GM03348 (cell line): Measurements from ENCODE around the gene MORN5.

Experiments
- DNase-seq: peaks from one replicate; pipeline ENCODE4 v3.0.0; 2012; ENCODE audit warnings: low spot score

The MORN5 gene

DNA sequence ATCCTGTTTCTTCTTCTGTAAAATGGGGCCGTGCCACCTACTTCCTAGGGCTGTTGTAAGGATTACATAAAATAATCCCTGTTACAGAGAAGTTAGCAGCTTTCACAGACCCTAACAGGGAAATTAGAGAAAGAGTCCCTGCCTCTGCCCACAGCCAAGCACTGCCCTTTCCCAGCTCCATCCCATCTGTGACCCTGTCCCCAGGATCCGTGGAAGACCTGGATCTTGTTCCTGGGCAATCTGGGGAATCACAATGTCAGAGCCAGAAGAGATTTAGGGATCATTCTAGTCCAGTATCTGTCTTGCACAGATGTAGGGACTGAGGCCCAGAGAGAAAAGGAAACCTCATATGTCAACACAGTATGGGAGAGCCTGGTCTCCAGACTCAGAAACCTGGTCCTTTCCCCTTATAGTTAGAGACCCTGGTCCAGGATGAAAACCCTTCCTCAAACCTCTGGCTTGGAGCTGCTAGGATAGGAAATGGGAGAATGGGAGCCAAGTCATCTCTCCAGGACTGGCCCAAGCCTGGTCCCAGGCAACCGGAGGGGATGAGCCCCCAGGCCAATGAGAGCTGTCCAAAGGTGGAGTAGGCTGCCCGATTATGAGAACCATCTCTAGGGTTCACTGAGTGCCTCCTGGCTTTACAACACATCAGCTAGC, 56.6 kb downstream of the MORN5 start:
- DNase-seq, result no peak

DNA sequence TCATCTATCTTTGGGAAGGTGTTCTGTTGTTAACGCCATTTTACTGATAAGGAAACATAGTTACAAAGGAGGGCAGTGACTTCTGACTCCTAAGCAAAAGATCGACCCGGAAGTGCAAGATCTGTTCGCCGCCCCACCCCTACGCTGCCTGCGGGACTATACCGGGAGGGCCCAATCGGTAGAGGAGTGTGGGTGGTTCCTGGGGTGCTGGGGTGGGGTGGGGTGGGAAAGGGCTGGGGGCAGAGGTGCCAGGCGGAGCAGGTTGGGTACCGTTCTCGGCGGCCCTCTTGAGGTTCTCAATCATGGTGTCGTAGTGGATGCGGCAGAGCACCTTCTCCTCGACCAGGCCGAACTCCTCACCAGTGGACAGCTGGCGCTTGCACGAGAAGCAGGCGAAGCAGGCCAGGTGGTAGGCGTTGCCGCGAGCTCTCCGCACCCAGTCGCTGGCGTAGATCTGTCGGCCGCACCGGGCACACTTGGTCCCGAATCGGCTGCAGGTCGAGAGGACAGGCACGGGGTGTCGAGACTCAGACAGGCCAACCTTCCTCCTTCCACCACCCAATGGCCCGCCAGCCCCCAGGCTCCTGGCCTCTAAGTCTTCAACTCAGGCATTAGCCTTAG, 57.2 kb downstream of the MORN5 start:
- DNase-seq, result no peak

- DNase-seq, result no peak
Observed at GRCh38 chr9:122217640-122218039, 57.9 kb downstream of the MORN5 start.

GRCh38 chr9:122218071-122218934, 58.6 kb downstream of the MORN5 start:
- peak; percentile 12 for DNase-seq

DNA sequence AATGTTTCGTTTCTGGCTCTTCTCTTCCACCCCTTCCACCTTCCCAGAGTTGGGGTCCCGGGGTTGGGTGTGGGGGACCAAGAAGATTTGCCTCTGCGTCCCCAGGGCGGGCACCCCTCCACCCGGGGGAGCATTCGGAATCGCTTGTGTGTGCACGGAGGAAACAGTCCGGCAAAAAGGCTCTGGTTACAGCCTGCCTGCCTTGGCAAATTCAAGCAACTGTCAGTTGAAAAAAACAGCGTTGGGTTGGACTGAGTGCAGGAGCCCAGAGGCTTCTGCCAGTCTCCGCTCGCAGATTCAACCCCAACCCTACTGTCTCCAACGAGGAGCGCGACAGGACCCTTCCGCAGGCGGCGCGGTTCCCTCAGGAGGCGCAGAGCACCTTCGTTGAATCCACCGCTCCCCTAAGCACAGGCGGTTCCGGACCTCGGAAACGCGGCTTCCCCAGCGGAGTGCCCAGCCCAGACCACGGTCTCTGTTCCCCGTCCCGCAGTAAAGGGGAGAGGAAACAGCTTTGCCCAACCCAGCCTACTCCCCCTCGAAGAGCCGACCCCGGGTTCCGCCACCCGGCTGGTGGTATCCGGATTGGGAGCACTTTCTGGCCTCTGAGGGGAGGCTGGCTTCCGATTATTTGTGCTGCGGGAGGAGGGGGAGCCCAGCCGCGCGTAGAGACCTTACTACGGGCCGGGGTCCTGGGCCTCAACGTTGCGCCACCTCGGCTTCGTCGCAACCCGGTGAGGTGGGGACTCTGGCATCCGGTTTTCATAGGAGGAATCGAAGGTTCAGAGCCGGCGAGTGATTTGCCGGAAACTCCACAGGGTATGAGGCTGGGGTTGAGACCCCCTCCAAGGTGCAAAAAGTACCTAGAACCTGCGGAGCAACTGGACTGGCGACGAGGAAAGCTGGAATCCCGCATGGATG, 59.5 kb downstream of the MORN5 start:
- DNase-seq, result peak; percentile 34

DNA sequence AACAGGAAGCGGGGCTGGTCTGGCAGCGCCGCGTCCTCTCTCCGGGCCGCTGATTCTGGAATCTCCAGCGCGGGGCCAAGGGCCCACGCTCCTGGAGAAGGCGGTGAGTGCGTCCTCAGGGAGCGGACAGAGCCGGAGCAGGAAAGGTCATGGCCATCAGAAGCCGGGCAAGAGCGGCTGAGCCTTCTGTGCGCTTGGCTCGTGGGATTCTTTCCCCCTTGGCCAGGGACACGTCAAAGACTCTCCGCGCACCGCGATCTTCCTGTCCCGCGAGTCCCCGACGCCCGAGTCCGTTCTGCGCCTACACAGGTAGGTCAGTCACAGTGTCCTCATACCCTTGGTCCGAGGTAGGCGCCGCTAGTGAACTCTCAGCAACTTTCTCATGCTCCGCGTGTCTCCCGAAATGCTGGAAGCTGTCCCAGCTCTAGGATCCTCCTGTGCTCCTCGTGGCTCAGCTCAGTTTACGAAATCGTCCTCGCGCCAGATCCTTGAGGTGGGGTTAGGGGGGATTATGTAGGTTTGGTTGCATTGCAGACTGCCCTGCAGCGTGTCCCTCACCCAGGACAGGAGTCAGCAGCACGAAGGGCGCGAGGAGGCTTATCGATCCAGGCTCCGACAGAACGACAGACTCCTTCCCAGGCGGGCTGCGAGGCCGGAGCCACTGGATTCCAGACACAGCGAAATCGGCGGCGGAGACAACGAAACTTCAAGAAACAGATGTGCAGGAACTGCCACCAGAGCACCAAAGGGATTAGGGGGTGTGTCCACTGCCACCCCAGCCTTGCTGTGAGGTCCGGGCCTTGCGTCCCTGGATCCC, 60.4 kb downstream of the MORN5 start:
- DNase-seq, result peak; percentile 45

DNA sequence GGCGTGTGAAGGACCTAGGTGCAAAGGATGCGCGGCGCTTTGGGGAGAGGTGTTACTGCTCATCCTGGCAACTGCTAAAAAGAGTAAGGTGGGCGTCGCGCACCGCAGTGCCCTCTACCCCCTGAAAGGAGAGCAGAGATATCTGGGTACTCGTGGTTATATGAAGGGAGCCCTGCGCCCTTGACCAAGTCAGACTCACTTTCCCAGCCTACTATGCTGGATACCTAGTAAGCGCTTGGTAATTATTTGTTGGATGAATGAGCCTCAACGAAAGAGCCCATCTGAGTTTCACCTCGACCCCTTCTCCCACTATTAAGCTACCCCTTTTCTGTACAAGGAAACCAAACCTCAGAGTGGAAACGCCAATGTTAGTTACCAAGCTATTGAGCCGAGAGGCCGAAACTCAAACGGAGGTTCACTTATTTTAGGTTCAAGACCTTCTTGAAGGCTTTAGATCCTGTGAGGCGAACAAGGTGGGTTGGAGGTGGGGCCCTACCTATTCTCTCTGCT, 61.0 kb downstream of the MORN5 start:
- DNase-seq, result no peak

DNA sequence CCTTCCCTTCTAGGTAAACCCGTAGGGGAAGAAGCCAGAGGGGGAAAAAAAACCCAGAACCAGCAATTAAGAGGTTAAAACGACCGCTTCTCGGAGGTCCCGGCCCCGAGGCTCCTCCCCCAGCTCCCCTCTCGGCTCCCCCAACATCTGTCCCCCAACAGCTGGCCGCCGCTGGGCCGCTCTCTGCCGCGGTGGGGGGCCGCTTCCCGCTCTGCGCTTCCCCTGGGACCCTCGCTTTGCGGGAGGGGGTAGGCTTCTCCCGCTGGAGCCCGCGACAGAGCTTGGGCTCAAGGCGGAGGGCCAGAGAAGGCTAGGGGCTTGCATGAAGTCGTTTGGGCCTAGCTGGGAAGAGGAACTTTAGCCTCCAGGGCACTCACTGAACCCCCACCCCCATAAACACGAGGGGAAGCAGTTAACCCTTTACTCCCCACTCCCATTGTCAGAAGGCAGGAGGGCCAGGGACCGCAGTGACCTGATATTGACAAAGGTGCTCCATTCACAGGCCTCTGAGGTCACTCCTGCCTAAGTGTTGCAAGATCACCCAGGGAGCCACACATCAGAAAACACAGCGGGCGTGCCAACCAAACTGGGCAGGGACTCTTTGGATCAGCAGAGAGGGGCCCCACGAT, 61.6 kb downstream of the MORN5 start:
- DNase-seq, result peak; percentile 6

DNA sequence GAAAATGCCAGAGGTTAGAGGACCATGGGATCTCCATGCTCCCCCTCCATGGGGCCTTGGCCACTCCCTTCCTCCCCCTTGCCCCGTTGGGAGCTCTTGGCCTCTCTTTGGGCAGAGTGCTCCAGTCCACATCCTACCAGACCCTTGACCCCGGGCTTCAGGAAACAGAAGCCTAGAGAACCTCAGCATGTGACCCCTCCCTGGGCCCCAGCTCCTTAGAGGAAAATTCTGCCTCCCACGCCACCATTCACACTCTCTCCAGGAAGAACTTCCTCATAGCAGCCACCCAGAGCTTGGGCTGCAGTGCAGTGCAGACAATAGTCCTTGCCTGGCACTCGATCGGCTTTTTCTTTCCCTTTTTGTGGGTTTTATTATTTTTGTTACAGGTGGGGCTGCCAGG, 63.1 kb downstream of the MORN5 start:
- no peak for DNase-seq

- no peak for DNase-seq
Observed at GRCh38 chr9:122223435-122223834, 63.7 kb downstream of the MORN5 start.

GRCh38 chr9:122225312-122226141, 65.8 kb downstream of the MORN5 start:
- DNase-seq, result peak; percentile 13

DNA sequence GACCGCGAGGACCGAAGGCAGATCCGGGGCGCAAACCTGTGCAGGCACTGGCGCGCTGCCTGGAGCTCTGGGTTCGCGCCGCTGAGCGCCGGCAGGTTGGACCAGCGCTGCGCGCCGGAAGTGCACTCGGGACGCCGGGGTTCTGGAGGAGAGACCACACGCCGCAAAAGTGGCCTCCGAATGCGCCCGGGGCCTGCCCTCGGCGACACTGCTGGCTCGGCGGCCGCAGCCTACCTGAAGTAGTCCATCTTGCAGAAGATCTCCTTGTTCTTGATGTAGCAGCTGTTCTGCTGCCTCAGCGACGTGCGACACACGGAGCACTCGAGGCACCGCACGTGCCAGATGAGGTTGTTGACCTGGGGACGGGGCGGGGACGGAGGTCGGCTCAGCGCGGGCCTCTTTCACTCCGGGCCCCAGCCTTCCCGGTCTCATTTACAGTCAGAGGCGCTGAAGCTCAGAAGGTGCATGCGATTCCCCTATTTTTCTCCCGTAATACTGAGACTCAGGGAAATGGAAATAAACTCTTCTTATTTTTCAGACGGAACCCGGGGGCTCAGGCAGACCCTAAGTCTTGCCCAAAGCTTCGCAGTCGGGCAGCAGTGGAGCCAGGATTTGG, 66.5 kb downstream of the MORN5 start:
- DNase-seq, result peak; percentile 15

DNA sequence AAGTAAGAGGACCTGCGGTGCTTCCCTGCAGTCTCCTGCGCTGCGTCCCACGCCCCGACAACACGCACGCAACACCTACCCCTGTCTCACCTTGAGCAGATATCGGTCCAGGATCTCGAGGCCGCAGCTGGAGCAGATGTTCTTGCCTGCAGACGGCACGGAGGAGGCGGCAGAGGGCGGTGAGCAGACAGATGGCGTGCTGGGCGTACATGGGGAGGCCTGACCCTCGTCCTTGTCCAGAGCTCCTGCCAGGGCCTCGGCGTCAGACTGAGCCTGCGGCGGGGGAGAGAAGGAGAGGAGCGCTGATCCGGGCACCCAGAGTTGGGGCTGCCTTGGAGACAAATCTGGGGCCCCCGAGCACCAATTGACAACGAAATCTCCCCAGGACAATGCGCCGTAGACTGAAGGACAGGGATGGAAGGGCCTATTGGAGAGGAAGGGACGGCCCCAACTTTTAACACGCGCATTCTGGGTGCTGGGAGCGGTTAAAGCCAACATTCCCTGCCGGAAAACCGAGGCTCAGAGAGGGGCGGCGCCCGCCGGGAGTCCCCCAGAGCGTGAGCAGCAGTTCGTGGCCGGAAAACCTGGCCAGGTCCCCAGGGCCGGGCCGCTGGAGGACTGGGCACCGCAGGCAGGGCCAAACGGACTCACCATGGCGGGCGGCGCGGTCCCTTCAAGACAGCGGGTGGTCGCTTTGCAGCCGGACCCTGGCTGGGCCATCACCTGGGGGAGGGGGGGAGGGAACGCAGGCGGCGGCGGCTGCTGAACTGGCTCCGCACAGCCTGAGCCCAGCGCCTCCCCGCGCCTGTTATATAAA, 67.3 kb downstream of the MORN5 start:
- peak; percentile 14 for DNase-seq

DNA sequence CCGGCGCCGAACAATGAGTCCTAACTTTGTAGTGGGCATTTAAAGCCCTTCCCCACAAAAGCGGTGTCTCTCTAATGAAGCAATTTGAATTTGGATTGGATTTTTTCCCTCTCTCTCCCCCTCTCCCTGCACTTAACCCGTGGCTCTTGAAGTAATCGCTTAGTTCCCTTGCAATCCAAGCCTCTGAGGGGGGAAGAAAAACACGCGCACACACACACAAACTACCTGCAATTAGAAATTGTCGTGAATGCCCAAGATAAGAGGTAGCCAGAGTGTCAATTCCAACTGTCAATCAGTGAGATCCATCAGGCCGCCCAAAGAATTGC, 67.8 kb downstream of the MORN5 start:
- no peak for DNase-seq

DNA sequence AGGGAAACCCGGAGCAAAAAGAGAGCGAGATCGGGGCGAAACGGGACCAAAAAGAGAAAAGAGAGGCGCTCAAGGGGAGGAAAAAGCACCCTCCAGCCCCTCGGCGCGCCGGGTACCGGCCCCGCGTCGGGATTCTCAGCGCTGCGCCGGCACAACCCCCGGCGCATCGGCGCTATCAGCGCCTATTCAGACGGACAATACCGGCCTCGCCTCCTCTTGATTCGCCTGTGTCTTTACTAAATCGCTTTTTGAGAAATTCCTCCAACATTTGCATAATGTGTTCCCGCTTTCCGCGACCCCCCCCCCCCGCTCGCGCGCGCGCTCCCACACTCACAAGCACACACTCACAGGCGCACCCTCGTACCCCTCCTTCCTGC, 68.5 kb downstream of the MORN5 start:
- DNase-seq, result peak; percentile 29

DNA sequence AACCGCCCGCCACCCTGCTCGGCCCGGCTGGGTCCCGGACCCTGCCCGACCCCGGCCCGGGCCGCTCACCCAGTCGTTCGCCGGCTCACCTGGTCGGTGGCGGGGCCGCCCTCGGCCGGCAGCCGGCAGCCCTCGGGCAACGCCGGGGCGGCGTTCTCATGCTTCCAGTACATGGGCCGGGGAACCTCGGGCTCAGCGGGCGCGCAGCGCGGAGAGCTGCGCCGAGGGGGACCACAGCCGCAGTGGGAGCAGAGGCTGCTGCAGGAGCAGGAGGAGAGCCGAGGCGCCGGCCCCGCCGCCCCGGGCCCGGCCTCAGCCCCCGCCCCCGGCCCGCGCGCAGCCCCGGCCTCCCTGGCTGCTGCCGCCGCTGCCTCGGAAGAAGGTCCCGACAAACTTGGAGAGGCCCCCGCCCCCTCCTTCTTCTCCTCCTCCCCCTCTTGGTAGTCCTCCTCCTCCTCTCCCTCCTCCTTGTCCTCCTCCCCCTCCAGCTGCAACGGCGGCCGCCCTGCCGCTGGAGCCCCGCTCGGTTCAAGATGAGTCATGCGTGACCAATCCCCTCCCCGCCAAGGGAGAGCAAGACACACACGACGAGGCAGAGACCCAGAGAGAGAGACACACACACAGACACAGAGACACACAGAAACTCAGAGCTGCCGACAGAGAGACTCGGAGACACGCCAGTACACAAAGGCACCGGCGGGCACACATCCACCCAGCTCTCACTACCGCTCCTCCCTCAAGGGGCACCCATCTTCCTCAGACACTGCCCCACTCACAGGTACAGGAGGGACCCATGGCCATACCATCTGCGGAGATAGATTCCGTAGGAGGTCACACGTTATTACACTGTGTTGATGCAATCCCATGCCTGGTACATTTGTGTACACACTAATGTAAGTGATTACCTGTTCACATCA, 69.1 kb downstream of the MORN5 start, which contains the start of gene LHX6:
LHX6 (minus strand) TSS at position 390 of the 917 bp plus-strand sequence; CDS start at position 173, 217 bp downstream.
- DNase-seq, result peak; percentile 58

DNA sequence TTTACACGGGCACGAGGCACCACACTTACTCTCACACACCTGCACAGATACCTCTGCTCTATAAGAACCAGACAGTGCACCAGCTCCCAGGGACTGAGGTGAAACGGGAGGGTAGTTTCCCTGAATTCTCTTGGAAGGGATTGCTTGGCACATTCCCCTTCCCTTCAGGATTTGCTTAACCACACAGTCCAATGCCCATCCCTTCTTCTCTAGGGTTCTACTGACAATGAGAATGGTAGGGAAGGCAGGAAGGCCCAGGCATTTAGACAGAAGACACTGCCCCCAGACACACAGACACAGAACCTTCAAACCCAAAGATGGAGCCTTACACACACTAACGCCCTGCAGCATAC, 69.8 kb downstream of the MORN5 start:
- DNase-seq, result no peak
